GM12878 (cell line): ENCODE data around the gene TNNT1. TPM values are rescaled to one million over a fixed set of nuclear protein-coding genes. Genes with fewer than 3 reads are reported as not detected.

Source experiments
- ATAC-seq: fragments of 200-7000 bp; cut with Tn5 transposase; 3 replicates; pipeline ENCODE4 v1.9.1; 2020; ENCODE audit warnings: mild to moderate bottlenecking, moderate library complexity
- BruUV-seq: library from RNA; stranded (reverse); fragments of 400-500 nt; replicated peaks from 2 replicates; lab custom pipeline; 2021; lab: Mats Ljungman, UMichigan
- CTCF ChIA-PET: fragments of 300-600 bp; sonication (Branson Sonifier 250); formaldehyde crosslinking; extraction: SDS; loops from one replicate; lab custom pipeline; 2021; ENCODE audit warnings: inconsistent platforms; lab: Yijun Ruan, JAX
- POLR2A ChIA-PET: fragments of 350-600 bp; formaldehyde crosslinking; extraction: SDS; loops from one replicate; lab custom pipeline; 2021; ENCODE audit warnings: inconsistent platforms; lab: Charles Lee
- RAD21 ChIA-PET: fragments of 300-600 bp; sonication (Branson Sonifier 250); formaldehyde crosslinking; loops from one replicate; lab custom pipeline; 2023; ENCODE audit warnings: antibody characterized with exemption; ENCODE audit not compliant: unreplicated experiment; lab: Charles Lee
- SMC1A ChIA-PET: fragments of 300-600 bp; sonication (Branson Sonifier 250); formaldehyde crosslinking; loops from one replicate; lab custom pipeline; 2023; ENCODE audit not compliant: unreplicated experiment, uncharacterized antibody; lab: Charles Lee
- DNase-seq: peaks from one replicate; pipeline ENCODE4 v3.0.0-alpha.2; 2011; ENCODE audit warnings: low read depth, low spot score
- FAIRE-seq: peaks from 3 replicates; lab custom pipeline; 2011; peaks lifted over from hg19 to GRCh38; lab: Jason Lieb, UNC
- H2AFZ ChIP-seq: 2 replicates; pipeline ENCODE4 v1.6.0; 2011; ENCODE audit warnings: low read depth, low read length, control low read depth; ENCODE audit not compliant: control insufficient read depth
- H3K27ac ChIP-seq: 2 replicates; pipeline ENCODE4 v1.5.1; 2011; ENCODE audit warnings: control low read depth; ENCODE audit not compliant: control insufficient read depth, insufficient read depth
- H3K27me3 ChIP-seq, 2 experiments: replicated peaks in 1 of 2; 2 replicates each; pipeline versions ENCODE4 v1.6.0 to v1.6.1; 2011; ENCODE audit warnings: low read length in 1 of 2; ENCODE audit not compliant: control insufficient read depth in 2 of 2, insufficient read depth in 2 of 2
- H3K36me3 ChIP-seq, 2 experiments: 2 replicates each; pipeline ENCODE4 v1.5.1; 2011; ENCODE audit warnings: low read length in 1 of 2; ENCODE audit not compliant: control insufficient read depth in 2 of 2, insufficient read depth in 2 of 2
- H3K4me1 ChIP-seq: 2 replicates; pipeline ENCODE4 v1.6.1; 2011; ENCODE audit warnings: mild to moderate bottlenecking, low read length, moderate library complexity, mixed read lengths; ENCODE audit not compliant: control insufficient read depth, insufficient read depth
- H3K4me2 ChIP-seq: 2 replicates; pipeline ENCODE4 v1.6.0; 2011; ENCODE audit warnings: control low read depth; ENCODE audit not compliant: control insufficient read depth, insufficient read depth
- H3K4me3 ChIP-seq: fragments of 200-600 bp; sonication (generic); 2 replicates; pipeline ENCODE4 v1.5.1; 2016
- H3K79me2 ChIP-seq: 2 replicates; pipeline ENCODE4 v1.6.0; 2011; ENCODE audit warnings: low read length; ENCODE audit not compliant: control insufficient read depth, insufficient read depth
- H3K9ac ChIP-seq: 2 replicates; pipeline ENCODE4 v1.8.0; 2011; ENCODE audit warnings: low read length, control low read depth, mixed read lengths; ENCODE audit not compliant: control insufficient read depth, insufficient read depth
- H3K9me3 ChIP-seq: replicated peaks from 3 replicates; pipeline ENCODE4 v1.5.1; 2011; ENCODE audit warnings: mild to moderate bottlenecking, low read length; ENCODE audit not compliant: control insufficient read depth, insufficient read depth
- H4K20me1 ChIP-seq: 2 replicates; pipeline ENCODE4 v1.6.0; 2011; ENCODE audit not compliant: control insufficient read depth, insufficient read depth
- ATF7 ChIP-seq: fragments of 450-650 bp; IDR thresholded peaks from 2 replicates; pipeline ENCODE4 v1.6.1; 2016; ENCODE audit warnings: low read depth, mild to moderate bottlenecking
- SRF ChIP-seq, 2 experiments: IDR thresholded peaks; 2 replicates each; pipeline ENCODE4 v1.6.1; 2011; ENCODE audit warnings: low read depth in 2 of 2, low read length in 2 of 2, mild to moderate bottlenecking in 1 of 2, moderate library complexity in 1 of 2
- TCF3 ChIP-seq: IDR thresholded peaks from 2 replicates; pipeline ENCODE4 v1.6.1; 2012; ENCODE audit warnings: low read depth, mild to moderate bottlenecking, low read length, borderline replicate concordance; ENCODE audit not compliant: insufficient read depth
- WRNIP1 ChIP-seq: IDR thresholded peaks from 2 replicates; pipeline ENCODE4 v1.6.1; 2011; ENCODE audit warnings: low read depth, low read length, improper control_type of control experiment, borderline replicate concordance
- ZNF24 ChIP-seq: fragments of 450-650 bp; IDR thresholded peaks from 2 replicates; pipeline ENCODE4 v1.6.1; 2017; ENCODE audit warnings: antibody characterized with exemption, mild to moderate bottlenecking
- WGBS: methylation state at CpG from one replicate; pipeline ENCODE4 v1.1.6; 2016; ENCODE audit warnings: low lambda C conversion rate; ENCODE audit not compliant: insufficient replicate concordance, insufficient coverage; ENCODE audit errors: missing lambda C conversion rate; 5-methylcytosine and 5-hydroxymethylcytosine counted together
- in situ Hi-C: fragments of 300-500 bp; cut with MboI; formaldehyde crosslinking; loops from 9 replicates; pipeline ENCODE4 v1.14.3; 2018; ENCODE audit warnings: mixed read lengths
- intact Hi-C: fragments of 100-400 bp; cut with micrococcal nuclease; formaldehyde crosslinking; loops from one replicate; pipeline ENCODE4 v1.14.2; 2022; ENCODE audit not compliant: unreplicated experiment
- polyA plus RNA-seq, 11 experiments: library from polyadenylated mRNA; depleted of rRNA in 4 of 11; unstranded in 6 of 11; stranded (reverse) in 5 of 11; fragments of >200 nt; fragmentation: Nextera tagmentation in 4 of 11; fragmentation: Illumina TruSeq in 1 of 11; extraction: Ambion mirVana in 4 of 11; extraction: Trizol in 1 of 11; gene quantifications; 1 replicate in 1 of 11; 2 replicates in 10 of 11; pipeline versions ENCODE4 v1.2.1 to v1.2.3, GENCODE V29; 2011 to 2016; ENCODE audit warnings: inconsistent platforms in 2 of 11, missing spikeins in 2 of 11, low read depth in 1 of 11
- total RNA-seq, 4 experiments: library from RNA; depleted of rRNA in 3 of 4; stranded (reverse); fragments of >200 nt in 3 of 4; fragmentation: Illumina TruSeq in 1 of 4; extraction: Trizol in 1 of 4; gene quantifications; 2 replicates each; pipeline versions ENCODE4 v1.2.1 to v1.2.3, GENCODE V29; 2013 to 2021
- TF ChIP-seq, protein P1 (sequence below): fragments of 450-650 bp; IDR thresholded peaks from 2 replicates; pipeline ENCODE4 v1.6.1; 2017; ENCODE audit warnings: low read depth, mild to moderate bottlenecking, moderate library complexity
- TF ChIP-seq, protein P2 (sequence below), 3 experiments: IDR thresholded peaks in 2 of 3; conservative IDR thresholded peaks in 1 of 3; 2 replicates each; pipeline ENCODE4 v1.5.1; 2011; ENCODE audit warnings: low read depth in 3 of 3, low read length in 3 of 3, mild to moderate bottlenecking in 3 of 3, control low read depth in 2 of 3, moderate library complexity in 2 of 3, inconsistent platforms in 1 of 3, mixed read lengths in 1 of 3; ENCODE audit not compliant: control insufficient read depth in 2 of 3, insufficient read depth in 1 of 3; ENCODE audit errors: extremely low read depth in 1 of 3
- TF ChIP-seq, protein P3 (sequence below): IDR thresholded peaks from 2 replicates; pipeline ENCODE4 v1.6.1; 2012; ENCODE audit warnings: low read depth, low read length, improper control_type of control experiment

TNNT1 gene
- total and polyA plus RNA-seq, 10 of the 15 experiments (the other 5 are each of a cell fraction or from before 2014, with no cell fraction given), result 0.26 to 0.62 (median 0.37) TPM; not detected in 7

DNA sequence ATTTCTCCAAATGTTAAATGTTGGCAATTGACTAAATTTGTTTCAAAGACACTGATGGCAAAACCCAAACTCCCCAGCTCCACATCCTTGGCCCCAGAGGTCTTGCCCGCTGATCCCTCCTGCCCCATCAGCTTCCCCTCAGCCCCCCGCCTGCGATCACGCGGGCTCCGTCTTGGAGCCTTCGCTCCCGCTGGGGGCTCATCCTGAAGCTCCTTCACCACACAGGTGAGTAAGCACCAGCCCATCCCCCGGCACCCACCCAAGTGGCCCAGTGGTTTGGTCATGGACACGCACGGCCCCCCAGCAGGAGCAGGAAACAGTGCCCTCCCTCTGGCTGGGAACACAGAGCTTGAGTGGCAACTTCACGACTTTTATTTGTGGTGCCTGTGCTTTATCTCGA lies 58.4 kb downstream of the TNNT1 start (continued):
- TF ChIP-seq, protein P1, sequence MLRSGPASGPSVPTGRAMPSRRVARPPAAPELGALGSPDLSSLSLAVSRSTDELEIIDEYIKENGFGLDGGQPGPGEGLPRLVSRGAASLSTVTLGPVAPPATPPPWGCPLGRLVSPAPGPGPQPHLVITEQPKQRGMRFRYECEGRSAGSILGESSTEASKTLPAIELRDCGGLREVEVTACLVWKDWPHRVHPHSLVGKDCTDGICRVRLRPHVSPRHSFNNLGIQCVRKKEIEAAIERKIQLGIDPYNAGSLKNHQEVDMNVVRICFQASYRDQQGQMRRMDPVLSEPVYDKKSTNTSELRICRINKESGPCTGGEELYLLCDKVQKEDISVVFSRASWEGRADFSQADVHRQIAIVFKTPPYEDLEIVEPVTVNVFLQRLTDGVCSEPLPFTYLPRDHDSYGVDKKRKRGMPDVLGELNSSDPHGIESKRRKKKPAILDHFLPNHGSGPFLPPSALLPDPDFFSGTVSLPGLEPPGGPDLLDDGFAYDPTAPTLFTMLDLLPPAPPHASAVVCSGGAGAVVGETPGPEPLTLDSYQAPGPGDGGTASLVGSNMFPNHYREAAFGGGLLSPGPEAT, result no peak
- TF ChIP-seq ZNF24 (no peak), ATF7 (no peak)
- TF ChIP-seq, protein P2, sequence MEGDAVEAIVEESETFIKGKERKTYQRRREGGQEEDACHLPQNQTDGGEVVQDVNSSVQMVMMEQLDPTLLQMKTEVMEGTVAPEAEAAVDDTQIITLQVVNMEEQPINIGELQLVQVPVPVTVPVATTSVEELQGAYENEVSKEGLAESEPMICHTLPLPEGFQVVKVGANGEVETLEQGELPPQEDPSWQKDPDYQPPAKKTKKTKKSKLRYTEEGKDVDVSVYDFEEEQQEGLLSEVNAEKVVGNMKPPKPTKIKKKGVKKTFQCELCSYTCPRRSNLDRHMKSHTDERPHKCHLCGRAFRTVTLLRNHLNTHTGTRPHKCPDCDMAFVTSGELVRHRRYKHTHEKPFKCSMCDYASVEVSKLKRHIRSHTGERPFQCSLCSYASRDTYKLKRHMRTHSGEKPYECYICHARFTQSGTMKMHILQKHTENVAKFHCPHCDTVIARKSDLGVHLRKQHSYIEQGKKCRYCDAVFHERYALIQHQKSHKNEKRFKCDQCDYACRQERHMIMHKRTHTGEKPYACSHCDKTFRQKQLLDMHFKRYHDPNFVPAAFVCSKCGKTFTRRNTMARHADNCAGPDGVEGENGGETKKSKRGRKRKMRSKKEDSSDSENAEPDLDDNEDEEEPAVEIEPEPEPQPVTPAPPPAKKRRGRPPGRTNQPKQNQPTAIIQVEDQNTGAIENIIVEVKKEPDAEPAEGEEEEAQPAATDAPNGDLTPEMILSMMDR (IDR thresholded peaks at IDR 0.05 in 2 of 3, conservative IDR thresholded peaks at IDR 0.05 in 1 of 3; ENCODE audit: control insufficient read depth in 2 of 3, extremely low read depth in 1 of 3, insufficient read depth in 1 of 3, low read depth in 3 of 3, low read length in 3 of 3), result no peak

DNA sequence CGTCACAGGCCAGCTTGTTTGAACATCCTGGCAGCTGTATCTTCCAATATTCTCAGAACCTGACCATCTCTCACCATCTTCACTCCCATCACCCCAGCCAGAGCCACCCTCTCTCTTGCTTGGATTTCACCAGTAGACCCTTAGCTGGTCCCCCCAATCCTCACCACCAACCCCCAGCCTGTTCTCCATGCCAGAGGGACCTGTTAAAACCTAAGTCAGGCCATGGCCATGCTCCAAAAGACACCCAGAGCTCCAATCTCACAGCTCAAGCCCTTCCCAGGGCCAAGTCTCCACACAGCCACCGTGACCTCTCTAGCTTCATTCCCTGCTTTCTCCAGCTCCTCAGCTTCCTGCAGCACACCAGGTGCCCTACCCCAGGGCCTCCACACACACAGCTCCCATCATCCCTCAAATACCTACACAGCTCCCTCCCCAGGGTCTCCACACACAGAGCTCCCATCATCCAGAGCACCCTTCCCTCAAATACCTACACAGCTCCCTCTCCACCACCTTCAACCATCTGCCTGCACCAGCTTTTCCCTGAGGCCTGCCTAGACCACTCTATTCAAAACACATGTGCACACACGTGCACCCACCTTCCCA lies 59.6 kb downstream of the TNNT1 start:
- 0 out of 2 replicates have a peak, but pooled peaks cover 3% of the 10 kb centered on the region for H3K4me1 ChIP-seq
- TF ChIP-seq, protein P3, sequence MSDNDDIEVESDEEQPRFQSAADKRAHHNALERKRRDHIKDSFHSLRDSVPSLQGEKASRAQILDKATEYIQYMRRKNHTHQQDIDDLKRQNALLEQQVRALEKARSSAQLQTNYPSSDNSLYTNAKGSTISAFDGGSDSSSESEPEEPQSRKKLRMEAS, result no peak
- TF ChIP-seq SRF (IDR thresholded peaks at IDR 0.05; ENCODE audit: low read depth in 2 of 2, low read length in 2 of 2) (no peak), TCF3 (no peak), WRNIP1 (no peak)
- no TSS peak for BruUV-seq
- no peak overlapping the region for H3K4me3 ChIP-seq
- ATAC-seq, result no peak
- H3K9ac ChIP-seq, result no peak overlapping the region
- peaks cover 0 to 7% of the 10 kb centered on the region in 2 experiments; a peak in 2 of 4 replicates for H3K27me3 ChIP-seq
- 98% methylated on average over 3 of the region's 3 CpGs for WGBS
- SMC1A ChIA-PET, result no interaction called here
- no peak overlapping the region for H3K4me2 ChIP-seq
- CTCF ChIA-PET, result interaction anchor here (0.6 to 3.2 kb wide), 13 partner anchors 8 to 584 kb away, joined by 3 to 17 read pairs (median 4); no protein-coding TSS in a partner anchor
- no peaks in the 10 kb centered on the region for H3K9me3 ChIP-seq
- H3K79me2 ChIP-seq, result no peaks in the 10 kb centered on the region
- RAD21 ChIA-PET, result interaction anchor here (0.6 to 2.3 kb wide), 2 partner anchors 52 to 70 kb away, joined by 3 to 14 read pairs; no protein-coding TSS in a partner anchor
- FAIRE-seq, result no peak
- no peak overlapping the region for H2AFZ ChIP-seq
- in situ Hi-C loops (no loop called here), intact Hi-C loops (no loop called here)
- no peaks in the 10 kb centered on the region for H4K20me1 ChIP-seq
- DNase-seq, result no peak
- POLR2A ChIA-PET, result no interaction called here
- no peak overlapping the region for H3K27ac ChIP-seq
- H3K36me3 ChIP-seq, result no peaks in the 10 kb centered on the region; a peak in 2 of 4 replicates
